ENCODE measurements around the gene DDI1. TPM values are rescaled to one million over a fixed set of nuclear protein-coding genes. Genes with fewer than 3 reads are reported as not detected.

DDI1 gene
- total RNA-seq, 4 donors from 2014 or later: not detected

DNA sequence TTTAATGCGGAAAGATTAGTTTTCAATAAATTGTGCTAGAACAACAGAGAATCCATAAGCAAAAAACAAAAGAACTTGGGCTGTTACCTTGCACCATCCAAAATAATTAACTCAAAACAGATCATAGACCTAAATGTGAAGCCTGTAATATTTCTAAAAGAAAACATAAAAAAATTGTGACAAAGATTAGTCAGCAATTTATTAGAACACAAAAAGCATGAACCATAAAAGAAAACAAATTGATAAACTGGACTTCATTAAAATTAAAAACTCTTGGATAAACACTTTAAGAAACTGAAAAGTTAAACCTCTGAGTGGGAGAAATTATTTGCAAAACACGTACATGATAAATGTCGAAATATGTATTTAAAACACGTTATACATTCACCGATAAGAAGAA lies 21.5 kb downstream of the DDI1 start:
- WGBS, 2 donors: 82 to 92% methylated on average over 5 of the region's 5 CpGs
- Histone ChIP-seq H3K4me1 (no peaks in the 10 kb centered on the region), H3K36me3 (no peaks in the 10 kb centered on the region), H3K27me3 (no peaks in the 10 kb centered on the region), H3K27ac (no peak overlapping the region), H3K4me3 (no peak overlapping the region), H3K9me3 (no peaks in the 10 kb centered on the region)
- no peak for TF ChIP-seq POLR2A (IDR thresholded peaks at IDR 0.05)
- TF ChIP-seq, protein P1, sequence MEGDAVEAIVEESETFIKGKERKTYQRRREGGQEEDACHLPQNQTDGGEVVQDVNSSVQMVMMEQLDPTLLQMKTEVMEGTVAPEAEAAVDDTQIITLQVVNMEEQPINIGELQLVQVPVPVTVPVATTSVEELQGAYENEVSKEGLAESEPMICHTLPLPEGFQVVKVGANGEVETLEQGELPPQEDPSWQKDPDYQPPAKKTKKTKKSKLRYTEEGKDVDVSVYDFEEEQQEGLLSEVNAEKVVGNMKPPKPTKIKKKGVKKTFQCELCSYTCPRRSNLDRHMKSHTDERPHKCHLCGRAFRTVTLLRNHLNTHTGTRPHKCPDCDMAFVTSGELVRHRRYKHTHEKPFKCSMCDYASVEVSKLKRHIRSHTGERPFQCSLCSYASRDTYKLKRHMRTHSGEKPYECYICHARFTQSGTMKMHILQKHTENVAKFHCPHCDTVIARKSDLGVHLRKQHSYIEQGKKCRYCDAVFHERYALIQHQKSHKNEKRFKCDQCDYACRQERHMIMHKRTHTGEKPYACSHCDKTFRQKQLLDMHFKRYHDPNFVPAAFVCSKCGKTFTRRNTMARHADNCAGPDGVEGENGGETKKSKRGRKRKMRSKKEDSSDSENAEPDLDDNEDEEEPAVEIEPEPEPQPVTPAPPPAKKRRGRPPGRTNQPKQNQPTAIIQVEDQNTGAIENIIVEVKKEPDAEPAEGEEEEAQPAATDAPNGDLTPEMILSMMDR (IDR thresholded peaks at IDR 0.05): no peak
- intact Hi-C loops (cut with DNase I): no loop called here
- no peak for DNase-seq

DNA sequence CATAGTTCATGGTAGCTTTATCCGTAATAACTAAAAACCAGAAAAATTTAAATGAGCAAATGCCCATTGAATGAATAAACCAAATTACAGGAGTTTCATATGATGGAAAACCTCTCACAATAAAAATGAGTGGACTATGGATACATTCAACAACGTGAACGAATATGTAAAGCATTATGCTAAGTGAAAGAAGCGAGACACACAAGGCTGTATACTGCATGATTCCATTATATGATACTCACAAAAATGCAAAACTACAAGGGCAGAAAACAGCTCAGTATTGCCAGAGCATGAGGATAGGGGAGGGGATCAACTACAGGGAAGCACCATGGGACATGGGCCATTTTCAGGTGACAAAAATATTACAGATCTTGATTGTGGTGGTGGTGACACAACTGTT lies 22.2 kb downstream of the DDI1 start:
- H3K4me3 ChIP-seq: no peak overlapping the region
- no peaks in the 10 kb centered on the region for H3K9me3 ChIP-seq
- 93 to 95% methylated on average over 4 of the region's 4 CpGs for WGBS, 2 donors
- no peaks in the 10 kb centered on the region for H3K36me3 ChIP-seq
- intact Hi-C loops (cut with DNase I): no loop called here
- H3K27ac ChIP-seq: no peak overlapping the region
- DNase-seq: no peak
- no peaks in the 10 kb centered on the region for H3K27me3 ChIP-seq
- TF ChIP-seq, protein P1 (IDR thresholded peaks at IDR 0.05): no peak
- TF ChIP-seq POLR2A (IDR thresholded peaks at IDR 0.05): no peak
- H3K4me1 ChIP-seq: no peaks in the 10 kb centered on the region

DNA sequence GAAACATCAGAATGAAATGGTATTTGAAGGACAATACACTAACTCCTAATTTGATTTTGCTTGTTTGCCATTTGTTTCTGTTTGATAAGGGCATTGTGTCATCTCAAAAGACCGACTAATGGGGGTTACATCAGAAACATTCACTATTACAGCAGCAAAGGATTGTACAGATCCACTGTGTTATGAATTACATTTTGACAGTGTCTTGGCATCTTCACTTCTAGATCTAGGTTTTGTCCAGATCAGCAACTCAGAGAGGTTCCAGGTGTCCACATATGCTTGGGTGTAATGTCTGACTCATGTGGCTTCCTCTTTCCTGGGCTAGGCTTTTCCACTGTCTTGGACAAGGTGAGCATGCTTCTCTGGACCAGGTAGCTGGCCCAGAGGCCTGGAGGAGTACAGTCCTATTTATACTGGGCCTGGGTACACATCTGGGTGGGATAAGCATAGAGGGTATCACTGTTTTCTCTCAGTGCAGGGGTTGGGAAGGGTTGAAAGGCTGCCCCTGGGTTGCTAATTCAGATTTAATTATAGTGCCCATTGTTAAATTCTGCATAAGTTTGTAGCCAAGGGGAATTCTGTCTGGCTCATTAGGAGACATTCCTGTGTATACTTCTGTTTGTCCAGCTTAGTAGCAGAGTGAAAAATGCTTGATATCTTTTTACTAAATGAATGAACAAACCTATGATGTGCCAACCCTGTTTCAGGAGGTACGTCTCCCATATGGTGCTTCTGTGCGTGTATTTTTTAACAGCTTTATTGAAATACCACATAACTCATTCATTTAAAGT lies 23.8 kb downstream of the DDI1 start:
- DNase-seq: no peak
- no peak overlapping the region for H3K27ac ChIP-seq
- H3K4me3 ChIP-seq: no peak overlapping the region
- intact Hi-C loops (cut with DNase I): no loop called here
- H3K27me3 ChIP-seq: no peaks in the 10 kb centered on the region
- H3K9me3 ChIP-seq: no peaks in the 10 kb centered on the region
- TF ChIP-seq, protein P1 (IDR thresholded peaks at IDR 0.05): no peak
- TF ChIP-seq POLR2A (IDR thresholded peaks at IDR 0.05): no peak
- no peaks in the 10 kb centered on the region for H3K4me1 ChIP-seq
- 72% methylated on average over 3 of the region's 3 CpGs for WGBS, 2 donors
- H3K36me3 ChIP-seq: no peaks in the 10 kb centered on the region

DNA sequence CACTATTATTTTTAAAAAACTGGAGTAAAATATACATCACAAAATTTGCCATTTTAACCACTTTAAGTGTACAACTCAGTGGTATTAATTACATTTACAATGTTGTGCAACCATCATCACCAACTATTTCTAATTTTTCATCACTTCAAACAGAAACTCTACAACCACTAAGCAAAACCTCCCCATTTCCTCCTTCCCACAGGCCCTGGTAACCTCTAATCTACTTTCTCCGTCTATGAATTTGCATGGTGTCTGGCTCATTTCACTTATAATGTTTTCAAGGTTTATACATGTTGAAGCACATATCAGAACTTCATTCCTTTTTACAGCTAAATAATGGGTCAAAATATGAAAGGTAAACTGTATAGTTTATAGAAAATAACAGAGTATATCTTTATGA lies 24.4 kb downstream of the DDI1 start:
- H3K27me3 ChIP-seq: no peaks in the 10 kb centered on the region
- WGBS, 2 donors: 60 to 67% methylated on average over 1 of the region's 1 CpG
- H3K27ac ChIP-seq: no peak overlapping the region
- DNase-seq: no peak
- H3K4me3 ChIP-seq: no peak overlapping the region
- TF ChIP-seq, protein P1 (IDR thresholded peaks at IDR 0.05): no peak
- no peak for TF ChIP-seq POLR2A (IDR thresholded peaks at IDR 0.05)
- no peaks in the 10 kb centered on the region for H3K4me1 ChIP-seq
- no peaks in the 10 kb centered on the region for H3K36me3 ChIP-seq
- intact Hi-C loops (cut with DNase I): no loop called here
- no peaks in the 10 kb centered on the region for H3K9me3 ChIP-seq

DNA sequence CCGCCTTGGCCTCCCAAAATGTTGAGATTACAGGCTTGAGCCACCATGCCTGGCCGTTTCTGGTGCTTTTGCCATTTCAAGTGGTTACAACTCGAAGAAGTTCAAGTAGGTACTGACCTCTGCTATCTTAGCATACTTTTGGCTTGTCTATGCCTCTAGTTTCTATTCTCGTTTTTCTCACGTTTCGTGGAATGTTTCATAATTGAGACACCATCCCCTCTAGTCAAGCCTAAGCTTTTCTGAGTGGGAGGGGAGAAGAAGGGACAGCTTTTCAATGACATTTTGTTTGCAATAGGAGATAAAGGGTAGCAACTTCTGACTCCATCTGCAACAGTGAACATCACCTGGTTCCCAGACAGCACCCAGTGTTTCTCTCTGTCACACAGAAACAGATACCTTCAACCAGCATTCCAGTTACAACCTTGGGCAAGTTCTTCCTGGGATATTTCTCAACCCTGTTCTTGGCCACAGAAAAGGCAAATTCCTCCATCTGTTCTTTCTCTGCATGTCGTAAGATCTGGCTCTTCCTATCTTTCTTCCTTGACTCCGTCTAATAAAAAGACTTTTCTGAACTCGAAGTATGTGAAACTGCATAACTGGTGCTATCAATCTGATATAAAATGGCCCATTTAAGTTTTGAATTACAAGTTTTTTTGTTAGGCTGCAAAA lies 25.5 kb downstream of the DDI1 start:
- 67 to 82% methylated on average over 7 to 8 of the region's 9 CpGs for WGBS, 2 donors
- DNase-seq: no peak
- TF ChIP-seq POLR2A (IDR thresholded peaks at IDR 0.05): no peak
- TF ChIP-seq, protein P1 (IDR thresholded peaks at IDR 0.05): no peak
- Histone ChIP-seq H3K4me1 (no peaks in the 10 kb centered on the region), H3K36me3 (no peaks in the 10 kb centered on the region), H3K27me3 (no peaks in the 10 kb centered on the region), H3K4me3 (no peak overlapping the region), H3K27ac (no peak overlapping the region), H3K9me3 (no peaks in the 10 kb centered on the region)
- intact Hi-C loops (cut with DNase I): no loop called here
